MG63 (cell line): ENCODE measurements around the gene IRF2BPL. TPM values are rescaled to one million over a fixed set of nuclear protein-coding genes. Genes with fewer than 3 reads are reported as not detected.

ENCODE experiments used
- DNase-seq: peaks from one replicate; pipeline ENCODE4 v3.0.0-alpha.2; 2020
- H3K27me3 ChIP-seq: fragments of 250-450 bp; sonication (Bioruptor Pico); 2 replicates; pipeline ENCODE4 v1.5.1; 2020; ENCODE audit warnings: mild to moderate bottlenecking, moderate library complexity
- H3K36me3 ChIP-seq: fragments of 250-450 bp; sonication (Bioruptor Pico); 2 replicates; pipeline ENCODE4 v1.5.1; 2020; ENCODE audit warnings: mild to moderate bottlenecking, moderate library complexity
- H3K4me3 ChIP-seq: fragments of 250-450 bp; sonication (Bioruptor Pico); 2 replicates; pipeline ENCODE4 v1.5.1; 2020; ENCODE audit warnings: mild to moderate bottlenecking, moderate library complexity
- H3K9me3 ChIP-seq: fragments of 250-450 bp; sonication (Bioruptor Pico); 2 replicates; pipeline ENCODE4 v1.5.1; 2020; ENCODE audit warnings: mild to moderate bottlenecking, moderate library complexity
- total RNA-seq: library from RNA; depleted of rRNA; stranded (reverse); fragments of >200 nt; shearing (Covaris generic); gene quantifications from 2 replicates; pipeline ENCODE4 v1.2.3, GENCODE V29; 2014; ENCODE audit warnings: low replicate concordance; rRNA removed

The IRF2BPL gene
- total RNA-seq = 18.1 and 34.9 TPM in 2 replicates

- H3K4me3 ChIP-seq = peak within 1 kb of the TSS; percentile 73
- H3K27me3 ChIP-seq = no peaks in the 10 kb centered on the region
- H3K36me3 ChIP-seq = peaks cover 26% of the 10 kb centered on the region
- no peaks in the 10 kb centered on the region for H3K9me3 ChIP-seq
- DNase-seq = peak; percentile 93
Observed at GRCh38 chr14:77028384-77029231, at the start of gene IRF2BPL. Gene IRF2BPL, minus strand, starts transcription at chr14:77028708. Its CDS starts 916 bp downstream, at chr14:77027792.

DNA sequence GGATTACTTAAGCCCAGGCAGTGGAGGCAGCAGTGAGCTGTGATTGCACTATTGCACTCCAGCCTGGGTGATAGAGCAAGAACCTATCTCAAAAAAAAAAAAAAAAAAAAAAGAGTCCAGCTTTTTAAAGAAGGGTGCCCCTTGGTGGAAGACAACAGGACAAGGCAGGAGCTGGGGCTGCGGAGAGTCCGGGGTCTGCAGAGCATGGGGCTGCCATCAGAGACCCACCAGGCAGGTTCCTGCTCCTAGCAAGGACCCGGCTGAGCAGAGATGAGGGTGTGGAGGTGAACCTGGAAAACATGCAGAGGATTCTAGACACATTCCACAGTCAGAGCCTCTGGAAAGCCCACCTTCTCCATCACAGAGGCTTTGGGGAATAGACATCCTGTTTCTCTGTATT is 48.5 kb upstream of the IRF2BPL start:
- no peak for DNase-seq
- Histone ChIP-seq H3K9me3 (no peaks in the 10 kb centered on the region), H3K27me3 (no peaks in the 10 kb centered on the region), H3K4me3 (no peak overlapping the region), H3K36me3 (no peaks in the 10 kb centered on the region)

GRCh38 chr14:77076113-77076631 is 47.7 kb upstream of the IRF2BPL start:
- Histone ChIP-seq H3K9me3 (no peaks in the 10 kb centered on the region), H3K36me3 (no peaks in the 10 kb centered on the region), H3K4me3 (no peak overlapping the region), H3K27me3 (no peaks in the 10 kb centered on the region)
- DNase-seq = no peak

GRCh38 chr14:77074969-77075368 is 46.5 kb upstream of the IRF2BPL start:
- Histone ChIP-seq H3K36me3 (no peaks in the 10 kb centered on the region), H3K4me3 (no peak overlapping the region), H3K27me3 (no peaks in the 10 kb centered on the region), H3K9me3 (no peaks in the 10 kb centered on the region)
- DNase-seq = no peak

DNA sequence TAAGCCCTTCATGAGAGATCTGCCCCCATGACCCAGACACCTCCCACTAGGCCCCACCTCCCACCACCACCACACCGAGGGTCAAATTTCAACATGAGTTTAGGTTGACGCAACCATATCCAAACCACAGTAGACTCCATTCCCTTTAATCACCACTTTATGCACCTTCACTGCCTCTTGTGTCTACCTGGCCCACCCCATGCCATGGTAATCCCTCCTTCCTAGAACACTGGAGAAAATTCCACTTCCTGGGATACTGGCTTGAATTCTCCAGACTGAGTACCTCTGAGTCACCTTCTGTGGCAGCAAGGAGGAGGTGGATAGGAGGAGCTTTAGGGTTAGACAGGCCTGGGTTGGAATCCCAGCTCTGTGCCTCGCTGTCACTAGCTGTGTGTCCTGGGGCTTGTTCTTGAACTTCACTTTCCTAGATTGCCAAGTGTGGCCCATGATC is 43.5 kb upstream of the IRF2BPL start:
- no peaks in the 10 kb centered on the region for H3K36me3 ChIP-seq
- no peak for DNase-seq
- no peaks in the 10 kb centered on the region for H3K27me3 ChIP-seq
- no peaks in the 10 kb centered on the region for H3K9me3 ChIP-seq
- H3K4me3 ChIP-seq = no peak overlapping the region

DNA sequence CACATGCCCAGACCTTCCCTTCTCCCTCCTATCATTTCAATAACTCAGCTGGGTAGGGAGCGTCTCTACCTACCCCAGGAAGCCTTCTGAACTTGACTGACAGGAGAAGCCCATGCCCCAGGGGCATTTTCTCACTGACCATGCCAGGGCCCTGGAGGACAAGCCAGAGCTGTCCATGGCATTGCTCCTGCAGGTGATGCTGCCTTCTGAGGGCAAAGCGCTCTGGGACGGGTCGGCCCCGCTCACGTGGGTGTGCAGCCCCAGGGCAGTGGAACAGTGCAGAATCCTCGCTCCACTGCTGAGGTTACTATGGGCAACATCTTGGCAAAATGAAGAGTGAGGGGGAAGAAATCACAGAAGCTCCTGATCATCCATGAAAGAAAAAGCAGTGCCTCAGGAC is 41.0 kb upstream of the IRF2BPL start:
- H3K36me3 ChIP-seq = no peaks in the 10 kb centered on the region
- no peak for DNase-seq
- no peak overlapping the region for H3K4me3 ChIP-seq
- H3K27me3 ChIP-seq = no peaks in the 10 kb centered on the region
- H3K9me3 ChIP-seq = no peaks in the 10 kb centered on the region

- Histone ChIP-seq H3K36me3 (no peaks in the 10 kb centered on the region), H3K9me3 (no peaks in the 10 kb centered on the region), H3K27me3 (no peaks in the 10 kb centered on the region), H3K4me3 (no peak overlapping the region)
- DNase-seq = no peak
Observed at GRCh38 chr14:77068517-77069200, 40.2 kb upstream of the IRF2BPL start.

DNA sequence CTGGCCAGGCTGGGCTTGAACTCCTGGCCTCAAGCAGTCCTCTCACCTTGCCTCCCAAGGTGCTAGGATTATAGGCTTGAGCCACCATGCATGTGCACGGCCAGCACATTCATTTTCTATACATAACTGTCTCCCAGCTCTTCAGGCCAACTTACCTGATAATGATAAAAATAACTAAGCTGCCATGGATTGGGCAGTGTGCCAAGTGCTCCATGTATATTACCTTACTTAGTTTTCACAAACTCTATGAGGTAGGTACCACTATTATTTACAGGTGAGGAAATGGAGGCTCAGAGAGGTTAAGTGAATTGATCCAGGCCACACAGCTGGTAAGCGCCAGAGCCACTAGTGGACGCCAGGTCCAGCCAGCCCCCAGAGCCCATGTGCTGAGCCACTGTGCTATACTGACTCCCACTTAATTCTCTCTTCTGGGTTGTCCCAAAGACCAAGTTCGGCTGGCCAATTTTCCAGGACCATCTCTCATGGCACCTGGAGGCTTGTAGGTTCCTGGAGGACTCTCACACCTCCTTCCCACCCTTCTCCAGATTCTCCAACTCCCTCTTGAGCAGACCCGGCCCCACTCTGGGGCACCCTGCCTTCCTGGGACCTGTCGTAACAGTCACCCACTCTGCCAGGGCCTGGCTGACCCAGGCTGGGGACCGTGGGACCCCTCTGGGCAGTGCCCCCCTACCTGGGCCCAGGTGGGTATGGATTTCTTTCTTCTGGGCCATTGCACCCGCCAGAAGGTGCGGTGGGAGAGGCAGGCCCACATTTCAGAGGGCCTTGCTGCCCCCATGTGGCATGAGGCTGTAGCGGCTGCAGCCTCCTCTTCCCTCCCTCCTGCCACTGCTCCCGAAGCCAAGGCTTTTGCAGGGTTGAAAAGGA is 39.4 kb upstream of the IRF2BPL start:
- peak; percentile 53 for DNase-seq
- Histone ChIP-seq H3K4me3 (no peak overlapping the region), H3K36me3 (no peaks in the 10 kb centered on the region), H3K27me3 (no peaks in the 10 kb centered on the region), H3K9me3 (no peaks in the 10 kb centered on the region)

GRCh38 chr14:77066578-77067172 is 38.2 kb upstream of the IRF2BPL start:
- H3K9me3 ChIP-seq = no peaks in the 10 kb centered on the region
- no peaks in the 10 kb centered on the region for H3K36me3 ChIP-seq
- no peaks in the 10 kb centered on the region for H3K27me3 ChIP-seq
- H3K4me3 ChIP-seq = no peak overlapping the region
- DNase-seq = no peak

- no peak for DNase-seq
- H3K4me3 ChIP-seq = no peak overlapping the region
- no peaks in the 10 kb centered on the region for H3K9me3 ChIP-seq
- H3K27me3 ChIP-seq = no peaks in the 10 kb centered on the region
- H3K36me3 ChIP-seq = no peaks in the 10 kb centered on the region
Observed at GRCh38 chr14:77065851-77066577, 37.5 kb upstream of the IRF2BPL start.

DNA sequence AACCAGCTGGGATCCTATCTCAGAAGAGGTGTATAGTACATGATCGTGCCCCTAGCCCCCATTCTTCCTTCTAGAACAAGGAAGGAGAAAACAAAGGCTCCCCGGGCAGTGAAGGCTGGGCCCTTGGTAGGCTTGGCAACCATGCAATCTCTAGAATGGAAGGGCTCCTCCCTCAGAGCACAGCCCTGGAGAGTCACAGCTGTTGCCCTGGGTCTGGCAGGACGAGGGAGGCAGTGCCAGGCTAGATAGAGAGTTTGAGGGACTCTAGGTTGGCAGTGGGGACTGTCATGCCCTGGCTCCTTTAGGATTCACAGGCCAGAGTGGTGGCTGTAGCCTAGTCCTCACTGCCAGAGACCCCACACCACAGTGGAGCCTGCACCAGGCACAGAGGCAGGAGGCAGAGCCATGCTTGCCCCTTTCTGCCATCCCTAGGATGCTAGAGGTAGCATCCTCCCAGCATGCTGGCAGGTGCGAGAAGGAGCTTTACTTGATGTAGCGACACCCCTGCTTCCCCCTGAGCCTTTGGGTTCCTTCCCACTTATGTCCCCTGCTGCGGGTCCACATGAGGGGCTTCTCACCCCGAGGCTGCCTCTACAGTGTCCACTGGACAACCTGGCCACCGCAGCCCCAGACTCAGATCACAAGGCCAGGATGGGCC is 36.1 kb upstream of the IRF2BPL start:
- no peaks in the 10 kb centered on the region for H3K9me3 ChIP-seq
- DNase-seq = no peak

GRCh38 chr14:77063571-77064171 is 35.2 kb upstream of the IRF2BPL start:
- no peak overlapping the region for H3K4me3 ChIP-seq
- DNase-seq = no peak
- no peaks in the 10 kb centered on the region for H3K27me3 ChIP-seq
- no peaks in the 10 kb centered on the region for H3K36me3 ChIP-seq
- no peaks in the 10 kb centered on the region for H3K9me3 ChIP-seq

More for the DNA sequence above, 36.1 kb upstream of the IRF2BPL start:
- no peaks in the 10 kb centered on the region for H3K36me3 ChIP-seq
- H3K27me3 ChIP-seq = no peaks in the 10 kb centered on the region
- no peak overlapping the region for H3K4me3 ChIP-seq

- H3K36me3 ChIP-seq = no peaks in the 10 kb centered on the region
- no peak overlapping the region for H3K4me3 ChIP-seq
- H3K9me3 ChIP-seq = no peaks in the 10 kb centered on the region
- no peaks in the 10 kb centered on the region for H3K27me3 ChIP-seq
- DNase-seq = no peak
Observed at GRCh38 chr14:77062261-77062660, 33.8 kb upstream of the IRF2BPL start.

- Histone ChIP-seq H3K9me3 (no peaks in the 10 kb centered on the region), H3K36me3 (no peaks in the 10 kb centered on the region), H3K27me3 (no peaks in the 10 kb centered on the region), H3K4me3 (no peak overlapping the region)
- DNase-seq = no peak
Observed at GRCh38 chr14:77061630-77062257, 33.2 kb upstream of the IRF2BPL start.
